Erythroblast (primary cell): ENCODE measurements around the gene CDK1.
"Not testable (repeated sequence)": the region's sequence is repeated elsewhere in the genome, so short reads cannot be mapped to it uniquely, and the experiment has no call there.

ENCODE experiments used
- DNase-seq, 2 experiments: peaks; one replicate each; lab custom pipeline; 2025; lab: John Stamatoyannopoulos, UW
- GATA1 ChIP-seq: IDR thresholded peaks from 2 replicates; pipeline ENCODE4 v1.6.1; 2011; ENCODE audit warnings: low read depth, mild to moderate bottlenecking, control low read depth, low read length, moderate library complexity
- POLR2A ChIP-seq: IDR thresholded peaks from 2 replicates; pipeline ENCODE4 v1.6.1; 2011; ENCODE audit warnings: mild to moderate bottlenecking, low read length

Gene CDK1

DNA sequence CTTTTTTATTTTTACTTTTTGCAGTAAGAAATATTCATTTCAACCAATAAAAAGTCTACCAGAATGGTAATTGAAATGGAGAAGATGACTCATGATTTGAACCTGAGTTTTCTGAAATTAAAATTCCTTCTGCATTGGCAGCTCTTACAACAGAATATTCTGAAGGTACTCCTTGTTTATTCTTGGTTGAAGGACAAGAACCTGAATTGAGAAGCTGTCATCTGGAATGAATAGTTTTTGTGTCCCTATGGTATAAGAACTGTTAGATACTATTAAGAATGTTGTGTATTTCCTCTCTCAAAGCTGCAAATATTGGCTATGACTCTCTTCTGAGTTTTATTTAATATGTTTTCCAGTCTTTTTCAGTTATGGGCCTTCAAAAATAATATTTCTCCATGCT, 56.1 kb downstream of the CDK1 start:
- TF ChIP-seq POLR2A: no peak
- TF ChIP-seq GATA1: no peak

DNA sequence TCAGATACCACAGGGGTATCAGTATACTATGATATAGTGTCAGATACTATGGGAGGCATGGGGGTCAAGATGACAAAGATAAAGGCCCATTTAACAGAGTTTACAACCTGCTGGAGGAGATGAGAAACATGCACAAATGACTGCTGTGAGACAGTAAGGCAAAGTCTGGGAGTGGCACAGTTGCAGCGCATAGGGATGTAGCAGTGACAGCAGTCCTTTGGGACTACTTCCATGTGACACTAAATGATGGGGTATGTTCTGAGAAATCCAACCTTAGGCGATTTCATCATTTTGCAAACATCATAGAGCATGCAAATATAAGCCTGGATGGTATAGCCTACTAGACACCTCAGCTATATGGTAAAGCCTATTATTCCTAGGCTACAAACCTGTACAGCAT, 56.8 kb downstream of the CDK1 start:
- TF ChIP-seq GATA1 (no peak), POLR2A (no peak)

More for the DNA sequence above, 56.1 kb downstream of the CDK1 start:
- no peak for DNase-seq

GRCh38 chr10:60841227-60841626, 62.9 kb downstream of the CDK1 start:
- DNase-seq: not testable (repeated sequence)

More for the DNA sequence above, 56.8 kb downstream of the CDK1 start:
- DNase-seq: no peak

DNA sequence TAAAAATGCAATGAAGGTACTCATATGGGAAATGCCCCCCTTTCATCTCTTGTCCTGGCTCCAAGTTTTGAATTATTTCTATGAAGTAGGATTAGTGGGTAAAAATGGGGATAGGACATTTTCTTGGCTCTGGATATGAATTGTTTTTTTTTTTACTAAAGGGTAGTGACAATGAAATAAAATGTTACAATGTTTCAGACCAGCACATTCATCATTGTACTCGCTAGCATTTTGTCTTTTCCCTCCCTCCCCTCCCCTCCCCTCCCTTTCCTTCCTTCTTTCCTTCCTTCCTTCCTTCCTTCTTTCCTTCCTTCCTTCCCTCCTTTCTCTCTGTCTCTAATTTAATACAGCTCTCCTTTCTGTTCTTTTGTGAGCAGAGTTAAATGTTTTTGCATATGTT, 64.4 kb downstream of the CDK1 start:
- no peak for DNase-seq

More for the DNA sequence above, 64.4 kb downstream of the CDK1 start:
- TF ChIP-seq GATA1 (no peak), POLR2A (no peak)
